ENCODE data around the gene UBE2L5. TPM values are rescaled to one million over a fixed set of nuclear protein-coding genes. Genes with fewer than 3 reads are reported as not detected.

UBE2L5 gene
- total RNA-seq, 2 donors from 2014 or later, result not detected

DNA sequence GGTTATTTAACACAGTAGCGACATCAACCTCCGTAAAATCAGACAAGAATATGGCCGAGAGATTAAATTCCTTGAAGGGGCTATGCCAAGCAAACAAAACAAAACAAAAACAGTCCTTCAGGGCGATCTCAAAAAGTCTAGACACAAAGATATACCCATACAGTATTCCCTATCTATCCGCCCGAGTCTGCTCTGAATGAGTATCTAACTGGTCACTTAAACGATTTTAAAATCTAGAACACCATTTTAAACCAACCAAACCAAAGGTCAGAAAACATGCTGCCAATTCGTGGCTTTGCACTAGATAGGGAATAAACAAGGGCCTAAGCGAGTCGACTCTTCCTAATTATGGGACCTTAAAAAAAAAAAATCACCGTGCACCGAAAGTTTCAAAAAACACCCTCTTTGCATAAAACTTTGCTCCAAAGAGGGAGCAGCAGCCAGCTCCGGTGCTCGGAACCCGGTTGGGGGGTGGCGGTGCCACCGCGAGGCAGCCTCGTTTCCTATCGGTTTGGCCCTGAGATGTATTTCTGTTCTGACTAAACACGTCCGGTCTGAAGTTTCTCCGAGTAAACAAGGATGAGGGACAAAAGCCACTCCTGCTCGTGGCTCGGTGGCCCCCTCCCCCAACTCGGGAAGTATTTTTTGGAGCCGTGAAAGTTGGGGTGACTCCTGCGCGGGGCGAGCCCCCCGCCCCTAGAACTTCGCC is 41.6 kb downstream of the UBE2L5 start:
- ATAC-seq (peak; percentile 11 to 20), DNase-seq (peak; percentile 70)
- intact Hi-C loops (cut with DNase I), result loop anchor here in 1 of 2 donors (2.0 to 10.0 kb wide), 4 partner anchors 57 to 207 kb away; partner anchors contain the start of gene USPL1

DNA sequence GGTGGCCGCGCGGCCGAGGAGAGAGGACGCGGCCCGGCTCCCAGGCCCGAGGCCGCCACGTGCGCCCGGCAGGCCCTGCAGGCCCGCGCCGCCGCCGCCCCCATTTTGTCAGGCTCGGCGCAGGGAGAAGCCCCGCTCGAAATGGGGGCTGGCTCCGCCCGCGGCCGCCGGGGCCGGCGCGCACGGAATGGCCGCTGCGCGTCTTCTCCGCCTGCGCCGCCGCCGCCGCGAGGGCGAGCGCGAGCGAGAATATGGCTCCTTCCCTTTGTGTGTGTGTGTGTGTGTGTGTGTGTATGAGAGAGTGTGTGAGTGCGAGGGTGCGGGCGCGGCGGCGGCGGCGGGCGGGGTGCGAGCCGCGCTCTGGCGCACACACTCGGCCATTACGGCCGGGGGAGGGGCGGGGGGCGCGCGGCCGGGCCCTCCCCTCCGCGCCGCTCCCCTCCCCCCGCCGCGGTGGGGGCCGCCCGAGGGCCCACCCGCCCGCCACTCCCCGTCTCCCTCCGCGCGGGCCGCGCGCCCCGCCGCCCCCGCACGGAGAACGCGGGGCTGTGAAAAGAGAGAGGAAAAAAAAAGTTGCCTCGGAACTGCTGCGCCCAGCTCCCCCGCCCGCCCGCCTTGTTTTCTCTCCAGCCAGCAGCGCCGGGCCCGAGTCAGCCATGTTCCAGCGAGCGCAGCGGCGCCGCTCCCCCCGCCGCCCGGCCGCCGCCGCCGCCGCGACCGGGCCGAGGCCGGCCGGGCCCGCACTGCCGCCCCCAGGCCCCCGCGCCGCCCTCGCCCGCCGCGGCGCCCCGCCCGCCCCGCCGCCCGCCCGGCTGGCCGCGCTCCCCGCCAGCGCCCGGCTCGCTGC is 42.4 kb downstream of the UBE2L5 start:
- ATAC-seq, result peak; percentile 66 to 78
- intact Hi-C loops (cut with DNase I), result loop anchor here in 1 of 2 donors (2.0 to 10.0 kb wide), 4 partner anchors 57 to 207 kb away; partner anchors contain the start of gene USPL1
- peak; percentile 79 for DNase-seq

DNA sequence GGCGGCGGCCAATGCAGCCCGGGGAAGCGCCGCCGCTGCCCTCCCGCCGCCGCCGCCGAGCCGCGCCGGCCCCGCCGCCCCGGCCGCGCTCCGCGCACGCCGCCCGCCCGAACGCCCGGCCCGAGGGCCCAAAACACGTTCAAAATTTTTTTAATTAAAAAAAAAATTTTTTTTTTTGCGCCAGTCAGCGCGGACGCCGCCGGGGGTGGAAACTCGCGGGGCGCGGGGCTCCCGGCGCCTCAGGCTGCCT is 43.0 kb downstream of the UBE2L5 start:
- ATAC-seq (no peak), DNase-seq (no peak)
- intact Hi-C loops (cut with DNase I), result loop anchor here in 1 of 2 donors (2.0 to 10.0 kb wide), 2 partner anchors 110 to 152 kb away; partner anchors contain the start of gene USPL1

DNA sequence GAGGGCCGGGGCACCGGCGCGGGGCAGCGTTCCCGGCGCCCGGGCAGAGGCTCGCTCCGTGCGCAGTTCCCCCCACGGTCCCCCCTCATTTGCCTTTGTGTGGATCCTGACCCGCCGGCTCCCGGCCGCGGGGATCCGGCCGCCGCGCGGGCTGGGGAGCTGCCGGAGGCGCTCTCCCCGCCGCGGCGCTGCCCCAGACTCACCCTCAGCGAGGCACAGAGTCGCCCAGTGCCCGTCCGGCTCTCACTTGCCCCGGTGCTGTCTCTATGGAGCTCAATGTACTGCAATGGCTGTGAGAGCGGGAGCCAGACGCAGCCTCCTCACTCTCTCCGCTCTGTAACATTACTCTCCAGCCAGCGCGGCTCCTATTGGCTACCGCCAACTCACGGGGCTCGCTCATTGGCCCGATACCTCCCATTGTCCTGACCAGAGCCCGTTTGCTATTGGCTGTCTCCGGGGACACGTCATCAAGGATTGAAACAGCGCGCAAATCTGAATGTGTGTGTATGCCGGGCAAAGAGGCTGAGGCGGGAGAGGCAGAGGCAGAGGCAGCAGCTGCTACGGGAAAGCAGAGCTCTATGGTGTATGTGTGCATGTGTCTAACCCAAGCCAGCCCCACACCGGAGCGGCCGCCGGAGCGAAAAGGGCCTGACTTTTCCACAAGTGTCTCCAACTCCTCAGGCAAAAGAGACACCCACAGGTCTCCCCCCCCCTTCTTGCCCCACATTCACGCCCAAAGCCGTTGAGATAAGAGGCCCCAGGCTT is 43.5 kb downstream of the UBE2L5 start, which contains the start of gene HMGB1:
HMGB1 (minus strand) TSS at position 344 of the 765 bp plus-strand sequence. CDS start 2,256 bp downstream, outside the sequence.
- ATAC-seq (peak; percentile 94 to 98), DNase-seq (peak; percentile 98)
- intact Hi-C loops (cut with DNase I), result loop anchor here in 1 of 2 donors (2.0 to 10.0 kb wide), 2 partner anchors 109 to 151 kb away; partner anchors contain the start of gene USPL1

DNA sequence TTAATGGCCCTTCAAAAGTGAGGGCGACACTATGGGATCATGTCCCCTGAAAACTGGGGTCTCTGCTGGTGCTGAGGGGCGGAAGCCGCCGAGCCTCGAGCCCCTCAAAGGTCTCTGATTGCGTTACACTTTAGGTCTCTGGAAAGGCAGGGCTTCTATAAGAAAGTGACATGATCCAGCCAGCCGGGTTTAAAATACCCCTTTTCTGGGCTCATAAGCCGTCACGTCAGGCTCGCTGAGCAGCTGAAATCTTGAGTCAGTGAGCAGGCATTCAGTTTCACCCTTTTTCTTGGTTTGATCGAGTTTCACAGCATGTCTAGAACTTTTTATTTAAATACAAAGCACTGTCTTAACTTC is 44.0 kb downstream of the UBE2L5 start:
- ATAC-seq, result no peak
- intact Hi-C loops (cut with DNase I), result loop anchor here in 1 of 2 donors (10.0 kb wide), 1 partner anchor 108 kb away; no protein-coding TSS in a partner anchor

DNA sequence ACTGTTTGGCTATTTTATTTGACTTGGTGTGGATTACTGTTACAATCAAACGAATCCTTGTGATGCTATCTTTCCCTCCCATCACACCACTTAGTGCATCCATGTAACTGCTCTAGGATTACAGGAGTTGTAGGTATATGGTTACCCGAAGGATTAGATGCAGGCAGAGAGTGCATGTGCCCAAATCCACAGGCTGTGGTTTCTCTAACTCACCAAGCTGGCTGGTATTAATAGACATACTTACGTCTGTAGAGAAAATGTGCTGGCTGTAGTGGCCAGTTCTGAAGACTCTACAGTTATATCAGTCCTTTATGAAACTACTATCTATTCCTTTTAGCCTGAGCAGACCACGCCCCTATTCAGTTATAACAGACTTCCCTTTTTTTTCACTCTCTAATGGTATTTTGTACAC is 44.6 kb downstream of the UBE2L5 start:
- ATAC-seq (no peak), DNase-seq (no peak)
- intact Hi-C loops (cut with DNase I), result loop anchor here in 1 of 2 donors (10.0 kb wide), 1 partner anchor 108 kb away; no protein-coding TSS in a partner anchor

More for the DNA sequence above, 44.0 kb downstream of the UBE2L5 start:
- no peak for DNase-seq

DNA sequence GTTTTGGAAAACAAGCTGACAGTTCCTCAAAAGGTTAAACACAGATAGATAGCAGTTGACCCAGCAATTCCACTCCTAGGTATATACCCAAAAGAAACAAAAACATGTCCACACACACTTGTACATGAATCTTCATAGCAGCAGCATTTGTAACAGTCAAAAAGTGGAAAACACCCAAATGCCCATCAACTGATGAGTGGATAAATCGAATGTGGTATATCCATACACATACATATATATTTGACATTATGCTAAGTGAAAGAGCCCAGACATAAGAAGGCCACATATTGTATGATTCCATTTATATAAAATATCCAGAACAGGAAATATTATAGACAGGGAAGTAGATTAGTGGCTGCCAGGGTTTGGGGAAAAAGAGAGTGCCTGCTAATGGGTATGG is 51.4 kb downstream of the UBE2L5 start:
- intact Hi-C loops (cut with DNase I), result loop anchor here in 1 of 2 donors (10.0 kb wide), 1 partner anchor 331 kb away; no protein-coding TSS in a partner anchor
- DNase-seq (no peak), ATAC-seq (no peak)

DNA sequence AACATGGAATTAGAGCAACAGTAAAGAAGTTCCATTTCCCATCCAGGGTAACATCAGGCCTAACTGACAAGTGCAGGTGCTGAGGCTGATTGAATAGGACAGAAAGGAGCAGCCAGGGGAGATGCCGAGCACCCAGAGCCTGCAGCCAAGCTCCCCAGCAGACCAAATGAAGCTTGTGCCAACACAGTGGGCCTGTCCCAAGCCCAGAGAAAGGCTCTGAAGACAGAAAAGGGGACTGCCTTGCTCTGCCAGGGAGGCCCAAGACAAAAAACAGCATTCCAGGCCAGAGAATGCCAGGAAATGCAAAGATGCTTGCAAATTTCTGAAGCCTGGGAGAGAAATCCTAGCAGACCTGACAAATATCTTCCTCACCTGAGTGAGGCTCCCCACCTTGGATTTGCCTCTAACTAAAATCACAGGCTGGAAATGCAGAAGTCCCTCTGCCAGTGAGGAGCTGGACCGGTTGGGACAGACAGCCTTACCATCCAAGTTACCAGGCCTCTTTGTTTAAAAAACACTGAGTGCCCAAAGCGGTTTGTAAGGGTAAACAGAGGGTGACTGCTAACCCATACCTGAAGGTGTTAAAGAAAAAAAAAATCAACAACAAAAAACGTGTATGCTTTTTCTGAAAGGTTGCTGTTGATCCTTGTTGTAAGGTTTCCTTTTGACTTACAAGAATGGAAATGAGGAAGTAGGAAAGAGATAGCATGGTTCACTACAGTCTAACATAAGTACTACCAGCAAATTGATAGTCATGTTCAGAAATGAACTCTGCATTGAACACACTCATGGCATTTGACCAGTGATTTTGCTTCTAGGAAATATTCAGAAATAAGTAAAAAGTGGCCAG is 55.3 kb downstream of the UBE2L5 start:
- no peak for DNase-seq
- intact Hi-C loops (cut with DNase I), result loop anchor here in 1 of 2 donors (10.0 kb wide), 1 partner anchor 327 kb away; no protein-coding TSS in a partner anchor
- ATAC-seq, result no peak

Other genes with a start within 250 kb of the UBE2L5 start
- 10 to 100 TPM; 41.9 to 42.1 TPM for gene KATNAL1, start 114.9 kb upstream of the UBE2L5 start, total RNA-seq
- gene HMGB1, start 43.4 kb downstream of the UBE2L5 start, total RNA-seq, result 100 to 1,000 TPM; 168 to 184 TPM
- 10 to 100 TPM in 1 of 2 donors, 1 to 10 TPM in 1; 8.5 to 12.7 TPM for gene USPL1, start 195.4 kb downstream of the UBE2L5 start, total RNA-seq

Data from left cardiac atrium (tissue), 4 donors.